Pulmonary artery endothelial cell (primary cell): ENCODE measurements around the gene OCIAD1. TPM values are rescaled to one million over a fixed set of nuclear protein-coding genes. Genes with fewer than 3 reads are reported as not detected.
"Not testable (repeated sequence)": the region's sequence is repeated elsewhere in the genome, so short reads cannot be mapped to it uniquely, and the experiment has no call there.

Experiments
- DNase-seq: peaks from one replicate; pipeline ENCODE4 v3.0.0-alpha.2; 2011; ENCODE audit warnings: low read depth, low spot score
- total RNA-seq: library from RNA; depleted of rRNA; stranded (reverse); fragments of >200 nt; gene quantifications from 2 replicates; pipeline ENCODE4 v1.2.3, GENCODE V29; 2014

Gene OCIAD1
- total RNA-seq, 1 donor from 2014 or later = 59.4 TPM

DNA sequence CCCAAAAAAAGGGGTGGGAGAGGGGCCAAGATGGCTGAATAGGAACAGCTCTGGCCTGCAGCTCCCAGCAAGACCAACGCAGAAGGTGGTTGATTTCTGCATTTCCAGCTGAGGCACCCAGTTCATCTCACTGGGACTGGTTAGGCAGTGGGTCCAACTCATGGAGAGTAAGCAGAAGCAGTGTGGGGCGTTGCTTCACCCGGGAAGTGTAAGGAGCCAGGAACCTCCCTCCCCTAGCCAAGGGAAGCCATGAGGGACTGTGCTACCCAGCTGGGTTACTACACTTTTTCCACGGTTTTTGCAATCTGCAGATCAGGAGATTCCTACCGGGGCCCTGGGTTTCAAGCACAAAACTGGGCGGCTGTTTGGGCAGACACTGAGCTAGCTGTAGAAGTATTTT, 13.9 kb upstream of the OCIAD1 start:
- no peak for DNase-seq

- not testable (repeated sequence) for DNase-seq
Measured at GRCh38 chr4:48821431-48821830, 9.5 kb upstream of the OCIAD1 start.

DNA sequence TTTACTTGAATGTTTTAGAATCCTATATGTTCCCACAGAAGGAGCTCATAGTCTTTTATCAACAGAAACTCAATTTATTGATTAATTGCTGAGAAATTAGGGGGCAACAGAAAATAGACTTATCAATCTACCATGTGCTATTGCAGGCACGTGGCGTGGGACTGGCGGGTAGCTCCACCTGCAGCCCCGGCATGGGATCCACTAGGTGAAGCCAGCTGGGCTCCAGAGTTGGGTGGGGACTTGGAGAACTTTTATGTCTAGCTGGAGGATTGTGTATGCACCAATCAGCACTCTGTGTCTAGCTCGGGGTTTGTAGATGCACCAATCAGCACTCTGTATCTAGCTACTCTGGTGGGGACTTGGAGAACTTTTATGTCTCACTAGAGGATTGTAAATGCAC, 3.3 kb upstream of the OCIAD1 start:
- DNase-seq = no peak

DNA sequence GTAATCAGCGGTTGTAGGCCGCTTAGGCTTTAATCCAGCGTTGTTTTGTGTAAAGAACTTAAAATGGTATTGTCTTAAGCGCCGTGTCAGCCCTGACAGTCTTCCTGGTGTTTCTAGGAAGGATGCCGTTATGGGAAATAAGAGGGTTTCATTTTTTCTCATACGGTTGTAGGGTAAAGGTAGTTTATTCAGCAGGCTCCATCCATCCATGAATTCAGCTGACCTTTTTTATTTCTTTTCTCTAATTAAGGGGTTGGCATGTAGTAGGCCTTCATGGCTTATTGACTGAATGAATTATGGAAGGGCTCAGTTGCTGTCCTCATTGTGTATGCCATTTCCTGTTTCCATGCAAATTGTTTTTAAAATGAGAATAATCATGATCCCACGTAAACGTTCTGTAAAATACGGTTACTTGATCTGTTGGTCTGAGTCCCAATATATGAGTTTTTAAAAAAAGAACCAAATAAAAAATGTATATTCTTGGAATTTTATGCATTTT, 693 bp downstream of the OCIAD1 start:
- DNase-seq = no peak

DNA sequence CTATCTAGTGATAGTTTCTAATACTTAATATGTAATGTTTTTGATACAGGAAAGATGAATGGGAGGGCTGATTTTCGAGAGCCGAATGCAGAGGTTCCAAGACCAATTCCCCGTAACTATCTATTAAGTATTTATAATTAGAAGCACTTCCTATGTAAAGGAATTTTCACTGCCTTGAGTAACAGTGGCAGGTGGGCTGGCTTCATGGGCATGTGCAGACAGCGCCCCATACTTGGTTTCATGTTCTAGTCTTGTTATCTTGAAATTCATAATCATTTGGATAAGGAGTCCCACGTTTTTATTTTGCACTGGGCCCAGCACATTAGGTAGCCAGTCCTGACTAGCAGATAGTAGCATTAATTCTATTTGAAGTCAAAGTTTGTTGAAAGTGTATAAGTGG, 1.7 kb downstream of the OCIAD1 start:
- no peak for DNase-seq

DNA sequence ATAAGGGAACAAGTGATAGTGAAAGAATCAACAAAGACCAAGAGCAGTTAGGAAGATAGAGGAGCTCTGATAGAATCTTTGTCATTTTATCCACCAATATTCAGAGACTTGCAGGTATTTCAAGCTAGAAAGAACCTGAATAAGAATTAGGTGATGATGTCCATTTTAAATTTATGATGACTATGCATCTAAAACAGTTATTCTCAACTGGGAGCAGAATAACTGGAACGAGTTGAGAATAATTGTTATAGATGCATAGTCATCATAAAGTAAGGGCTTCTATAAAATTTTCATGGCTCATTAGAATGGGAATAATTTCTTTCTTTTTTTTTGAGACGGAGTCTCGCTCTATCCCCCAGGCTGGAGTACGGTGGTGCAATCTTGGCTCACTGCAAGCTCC, 5.8 kb downstream of the OCIAD1 start:
- DNase-seq = no peak

DNA sequence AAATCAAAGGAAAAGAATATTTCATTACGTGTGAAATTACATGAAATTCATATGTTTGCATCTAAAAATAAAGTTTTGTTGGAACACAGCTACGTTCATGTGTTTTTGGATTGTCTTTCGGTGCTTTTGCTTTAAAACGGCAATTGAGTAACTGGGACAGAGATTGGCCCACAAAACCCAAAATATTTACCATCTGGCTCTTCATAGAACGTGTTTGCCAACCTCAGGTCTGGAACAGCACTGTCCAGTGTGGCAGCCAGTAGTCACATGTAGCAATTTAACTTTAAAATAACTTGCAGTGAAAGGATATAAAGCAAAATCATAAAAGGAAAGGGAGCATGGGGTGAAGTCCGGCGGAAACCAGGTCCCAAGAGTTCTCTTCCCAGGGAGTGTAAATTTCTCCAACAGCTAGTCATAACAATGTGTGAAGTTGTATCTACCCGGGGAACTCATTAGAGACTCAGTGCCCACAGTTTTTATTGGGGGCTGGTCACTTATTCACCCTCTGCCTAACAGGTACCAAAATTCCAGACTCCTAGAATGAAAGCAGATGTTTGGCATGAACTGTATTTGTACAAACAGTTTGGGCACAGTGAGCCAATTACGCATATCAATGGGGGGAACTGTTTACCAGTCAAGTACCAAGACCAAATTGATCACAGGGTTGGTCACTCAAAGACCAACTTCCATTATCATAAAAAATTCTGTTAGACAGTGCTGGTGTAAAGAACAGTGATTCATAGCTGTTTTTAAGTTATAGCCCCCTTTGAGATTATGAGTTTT, 10.3 kb downstream of the OCIAD1 start:
- DNase-seq = no peak

DNA sequence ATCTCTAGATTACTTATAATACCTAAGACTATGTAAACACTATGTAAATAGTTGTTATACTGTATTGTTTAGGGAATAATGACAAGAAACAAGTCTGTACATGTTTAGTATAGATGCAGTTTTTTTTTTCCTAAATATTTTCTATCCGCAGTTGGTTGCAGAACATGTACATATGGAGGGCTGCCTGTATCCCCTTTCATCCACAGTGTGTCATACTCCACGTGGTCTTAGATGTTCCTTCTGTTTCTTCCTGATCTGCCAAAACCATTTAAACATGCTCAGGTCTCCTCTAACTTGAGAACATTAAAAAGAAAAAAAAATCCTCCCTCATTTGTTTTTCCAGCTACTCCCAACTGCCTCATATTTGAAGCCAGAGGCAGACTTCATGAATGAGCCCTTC, 14.0 kb downstream of the OCIAD1 start:
- DNase-seq = no peak

DNA sequence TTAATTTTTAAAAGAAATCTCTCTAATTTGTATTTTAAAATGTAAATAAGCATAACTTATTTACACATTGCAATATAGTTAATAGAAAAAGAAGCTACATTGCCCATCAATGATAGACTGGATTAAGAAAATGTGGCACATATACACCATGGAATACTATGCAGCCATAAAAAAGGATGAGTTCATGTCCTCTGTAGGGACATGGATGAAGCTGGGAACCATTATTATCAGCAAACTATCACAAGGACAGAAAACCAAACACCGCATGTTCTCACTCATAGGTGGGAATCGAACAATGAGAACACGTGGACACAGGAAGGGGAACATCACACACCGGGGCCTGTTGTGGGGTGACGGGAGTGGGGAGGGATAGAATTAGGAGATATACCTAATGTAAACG, 17.9 kb downstream of the OCIAD1 start:
- DNase-seq = not testable (repeated sequence)

GRCh38 chr4:48851651-48852050, 20.8 kb downstream of the OCIAD1 start:
- DNase-seq = no peak

- DNase-seq = no peak
Measured at GRCh38 chr4:48853604-48854394, 22.9 kb downstream of the OCIAD1 start.

GRCh38 chr4:48854395-48854683, 23.5 kb downstream of the OCIAD1 start:
- DNase-seq = no peak

- no peak for DNase-seq
Measured at GRCh38 chr4:48854982-48855381, 24.1 kb downstream of the OCIAD1 start.

DNA sequence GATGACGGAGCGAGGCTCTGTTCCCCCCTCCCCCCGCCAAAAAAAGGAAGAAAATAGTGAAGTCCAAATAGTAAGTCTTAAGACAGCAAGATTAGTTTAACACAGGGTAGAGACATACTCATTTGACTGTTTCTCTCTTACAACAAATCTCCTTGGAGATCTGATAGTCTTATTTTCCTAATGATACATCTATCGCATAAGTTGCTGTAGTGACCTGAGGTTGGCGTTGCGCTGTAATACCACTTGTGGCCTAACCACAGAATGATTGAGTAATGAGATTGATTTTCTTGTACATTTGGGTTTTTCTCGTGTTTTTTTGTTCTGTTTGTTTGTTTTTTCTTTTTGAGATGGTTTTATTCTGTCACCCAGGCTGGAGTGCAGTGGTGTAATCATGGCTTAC, 27.2 kb downstream of the OCIAD1 start:
- DNase-seq = no peak

GRCh38 chr4:48862038-48862437, 31.1 kb downstream of the OCIAD1 start:
- no peak for DNase-seq

- no peak for DNase-seq
Measured at GRCh38 chr4:48862661-48863060, 31.8 kb downstream of the OCIAD1 start.

GRCh38 chr4:48863728-48864127, 32.8 kb downstream of the OCIAD1 start:
- DNase-seq = no peak

GRCh38 chr4:48864696-48865095, 33.8 kb downstream of the OCIAD1 start:
- not testable (repeated sequence) for DNase-seq

GRCh38 chr4:48877827-48878535, 47.1 kb downstream of the OCIAD1 start:
- DNase-seq = no peak

- no peak for DNase-seq
Measured at GRCh38 chr4:48879561-48880442, 48.9 kb downstream of the OCIAD1 start.

- not testable (repeated sequence) for DNase-seq
Measured at GRCh38 chr4:48881646-48882045, 50.8 kb downstream of the OCIAD1 start.
